PC-9 (cell line): ENCODE results near the gene ZNF581. TPM values are rescaled to one million over a fixed set of nuclear protein-coding genes. Genes with fewer than 3 reads are reported as not detected.

Experiments
- BruUV-seq: library from RNA; stranded (reverse); fragments of 400-500 nt; replicated peaks from 2 replicates; lab custom pipeline; 2021; lab: Mats Ljungman, UMichigan
- CTCF ChIA-PET: fragments of 300-600 bp; sonication (Branson Sonifier 250); formaldehyde crosslinking; loops from one replicate; lab custom pipeline; 2022; ENCODE audit warnings: antibody characterized with exemption; lab: Charles Lee
- POLR2A ChIA-PET: fragments of 300-600 bp; sonication (Branson Sonifier 250); formaldehyde crosslinking; loops from one replicate; lab custom pipeline; 2022; ENCODE audit warnings: antibody characterized with exemption; ENCODE audit not compliant: unreplicated experiment; lab: Charles Lee
- DNase-seq, 2 experiments: peaks; one replicate each; pipeline versions ENCODE4 v3.0.0 to v3.0.0-alpha.2; 2015 to 2022; ENCODE audit warnings: mixed read lengths in 1 of 2
- H2AFZ ChIP-seq: fragments of 200-600 bp; sonication (generic); 2 replicates; pipeline ENCODE4 v1.8.1; 2017; ENCODE audit warnings: antibody characterized with exemption
- H3F3A ChIP-seq: fragments of 200-600 bp; sonication (generic); 2 replicates; pipeline ENCODE4 v1.8.1; 2017; ENCODE audit warnings: antibody characterized with exemption, mild to moderate bottlenecking, low read depth; ENCODE audit not compliant: insufficient read depth
- H3K27ac ChIP-seq: fragments of 200-600 bp; sonication (generic); 2 replicates; pipeline ENCODE4 v1.6.1; 2016; ENCODE audit warnings: mixed run types
- H3K27me3 ChIP-seq: fragments of 200-600 bp; sonication (generic); 2 replicates; pipeline ENCODE4 v1.6.1; 2016; ENCODE audit warnings: low read depth, mixed run types; ENCODE audit not compliant: insufficient read depth
- H3K36me3 ChIP-seq: fragments of 200-600 bp; sonication (generic); 2 replicates; pipeline ENCODE4 v1.6.1; 2016; ENCODE audit warnings: low read depth, mixed run types
- H3K4me1 ChIP-seq: fragments of 200-600 bp; sonication (generic); replicated peaks from 2 replicates; pipeline ENCODE4 v1.6.1; 2016; ENCODE audit warnings: mixed run types; ENCODE audit not compliant: insufficient read depth
- H3K4me2 ChIP-seq: fragments of 200-600 bp; sonication (generic); 2 replicates; pipeline ENCODE4 v1.6.1; 2017; ENCODE audit warnings: mixed run types
- H3K4me3 ChIP-seq: fragments of 200-600 bp; sonication (generic); 2 replicates; pipeline ENCODE4 v1.6.1; 2016; ENCODE audit warnings: mixed run types
- H3K79me2 ChIP-seq: fragments of 200-600 bp; sonication (generic); 2 replicates; pipeline ENCODE4 v1.6.1; 2017; ENCODE audit warnings: low read depth, mixed run types
- H3K9me2 ChIP-seq: fragments of 200-600 bp; sonication (generic); 2 replicates; pipeline ENCODE4 v1.8.1; 2017; ENCODE audit warnings: mild to moderate bottlenecking; ENCODE audit not compliant: insufficient read depth
- H3K9me3 ChIP-seq: fragments of 200-600 bp; sonication (generic); 2 replicates; pipeline ENCODE4 v1.8.1; 2016; ENCODE audit warnings: low read depth; ENCODE audit not compliant: insufficient read depth
- H4K20me1 ChIP-seq: fragments of 200-600 bp; sonication (generic); 2 replicates; pipeline ENCODE4 v1.8.1; 2017; ENCODE audit not compliant: insufficient read depth
- EZH2 ChIP-seq: fragments of 200-600 bp; sonication (generic); IDR thresholded peaks from 2 replicates; pipeline ENCODE4 v1.8.0; 2017; ENCODE audit warnings: antibody characterized with exemption, low read depth
- intact Hi-C: fragments of 100-400 bp; cut with micrococcal nuclease; formaldehyde crosslinking; loops from one replicate; pipeline ENCODE4 v1.10.0; 2022; ENCODE audit not compliant: unreplicated experiment
- total RNA-seq: library from RNA; stranded (reverse); gene quantifications from 2 replicates; pipeline ENCODE4 v1.2.3, GENCODE V29; 2021
- TF ChIP-seq, protein P1 (sequence below): fragments of 200-600 bp; sonication (generic); conservative IDR thresholded peaks from 2 replicates; pipeline ENCODE4 v1.6.1; 2017; ENCODE audit warnings: mixed run types, antibody characterized with exemption, mild to moderate bottlenecking, moderate library complexity

ZNF581 gene
- total RNA-seq, 1 experiment from 2014 or later: 53.5 TPM

DNA sequence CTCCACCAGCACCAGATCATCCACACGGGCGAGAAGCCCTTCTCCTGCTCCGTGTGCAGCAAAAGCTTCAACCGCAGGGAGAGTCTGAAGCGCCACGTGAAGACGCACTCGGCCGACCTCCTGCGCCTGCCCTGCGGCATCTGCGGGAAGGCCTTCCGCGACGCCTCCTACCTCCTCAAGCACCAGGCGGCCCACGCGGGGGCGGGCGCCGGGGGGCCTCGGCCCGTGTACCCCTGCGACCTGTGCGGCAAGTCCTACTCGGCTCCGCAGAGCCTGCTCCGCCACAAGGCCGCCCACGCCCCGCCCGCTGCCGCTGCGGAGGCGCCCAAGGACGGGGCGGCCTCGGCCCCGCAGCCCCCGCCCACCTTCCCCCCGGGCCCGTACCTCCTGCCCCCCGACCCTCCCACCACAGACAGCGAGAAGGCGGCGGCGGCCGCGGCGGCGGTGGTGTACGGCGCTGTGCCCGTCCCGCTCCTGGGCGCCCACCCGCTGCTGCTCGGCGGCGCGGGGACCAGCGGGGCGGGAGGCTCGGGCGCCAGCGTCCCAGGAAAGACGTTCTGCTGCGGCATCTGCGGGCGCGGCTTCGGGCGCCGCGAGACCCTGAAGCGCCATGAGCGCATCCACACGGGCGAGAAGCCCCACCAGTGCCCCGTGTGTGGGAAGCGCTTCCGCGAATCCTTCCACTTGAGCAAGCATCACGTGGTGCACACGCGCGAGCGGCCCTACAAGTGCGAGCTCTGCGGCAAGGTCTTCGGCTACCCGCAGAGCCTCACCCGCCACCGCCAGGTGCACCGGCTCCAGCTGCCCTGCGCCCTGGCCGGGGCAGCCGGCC is 28.5 kb upstream of the ZNF581 start:
- TF ChIP-seq EZH2: no peak
- TF ChIP-seq, protein P1, sequence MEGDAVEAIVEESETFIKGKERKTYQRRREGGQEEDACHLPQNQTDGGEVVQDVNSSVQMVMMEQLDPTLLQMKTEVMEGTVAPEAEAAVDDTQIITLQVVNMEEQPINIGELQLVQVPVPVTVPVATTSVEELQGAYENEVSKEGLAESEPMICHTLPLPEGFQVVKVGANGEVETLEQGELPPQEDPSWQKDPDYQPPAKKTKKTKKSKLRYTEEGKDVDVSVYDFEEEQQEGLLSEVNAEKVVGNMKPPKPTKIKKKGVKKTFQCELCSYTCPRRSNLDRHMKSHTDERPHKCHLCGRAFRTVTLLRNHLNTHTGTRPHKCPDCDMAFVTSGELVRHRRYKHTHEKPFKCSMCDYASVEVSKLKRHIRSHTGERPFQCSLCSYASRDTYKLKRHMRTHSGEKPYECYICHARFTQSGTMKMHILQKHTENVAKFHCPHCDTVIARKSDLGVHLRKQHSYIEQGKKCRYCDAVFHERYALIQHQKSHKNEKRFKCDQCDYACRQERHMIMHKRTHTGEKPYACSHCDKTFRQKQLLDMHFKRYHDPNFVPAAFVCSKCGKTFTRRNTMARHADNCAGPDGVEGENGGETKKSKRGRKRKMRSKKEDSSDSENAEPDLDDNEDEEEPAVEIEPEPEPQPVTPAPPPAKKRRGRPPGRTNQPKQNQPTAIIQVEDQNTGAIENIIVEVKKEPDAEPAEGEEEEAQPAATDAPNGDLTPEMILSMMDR: no peak
- H3K36me3 ChIP-seq: peaks cover 3% of the 10 kb centered on the region; the same call in 1 of the 2 replicates

DNA sequence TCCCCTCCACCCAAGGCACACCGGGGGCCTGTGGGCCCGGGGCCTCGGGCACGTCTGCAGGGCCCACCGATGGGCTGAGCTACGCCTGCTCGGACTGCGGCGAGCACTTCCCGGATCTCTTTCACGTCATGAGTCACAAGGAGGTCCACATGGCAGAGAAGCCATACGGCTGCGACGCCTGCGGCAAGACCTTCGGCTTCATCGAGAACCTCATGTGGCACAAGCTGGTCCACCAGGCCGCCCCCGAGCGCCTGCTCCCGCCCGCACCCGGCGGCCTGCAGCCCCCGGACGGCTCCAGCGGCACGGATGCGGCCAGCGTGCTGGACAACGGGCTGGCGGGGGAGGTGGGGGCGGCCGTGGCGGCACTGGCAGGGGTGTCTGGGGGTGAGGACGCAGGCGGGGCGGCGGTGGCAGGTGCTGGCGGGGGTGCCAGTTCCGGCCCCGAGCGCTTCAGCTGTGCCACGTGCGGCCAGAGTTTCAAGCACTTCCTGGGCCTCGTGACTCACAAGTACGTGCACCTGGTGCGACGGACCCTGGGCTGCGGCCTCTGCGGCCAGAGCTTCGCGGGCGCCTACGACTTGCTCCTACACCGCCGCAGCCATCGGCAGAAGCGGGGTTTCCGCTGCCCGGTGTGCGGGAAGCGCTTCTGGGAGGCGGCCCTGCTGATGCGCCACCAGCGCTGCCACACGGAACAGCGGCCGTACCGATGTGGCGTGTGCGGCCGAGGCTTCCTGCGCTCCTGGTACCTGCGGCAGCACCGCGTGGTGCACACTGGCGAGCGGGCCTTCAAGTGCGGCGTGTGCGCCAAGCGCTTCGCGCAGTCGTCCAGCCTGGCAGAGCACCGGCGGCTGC is 27.7 kb upstream of the ZNF581 start:
- ChIA-PET CTCF (no interaction called here), POLR2A (no interaction called here)
- H3K4me3 ChIP-seq: no peak overlapping the region
- TF ChIP-seq EZH2: no peak
- TF ChIP-seq, protein P1: no peak
- no peak overlapping the region for H3K27ac ChIP-seq
- H3K4me1 ChIP-seq: no peaks in the 10 kb centered on the region
- intact Hi-C loops: no loop called here
- DNase-seq: peak in 1 of 2 experiments; percentile 30
- H3K36me3 ChIP-seq: peaks cover 3% of the 10 kb centered on the region; the same call in 1 of the 2 replicates
- BruUV-seq: no TSS peak
- no peak overlapping the region for H3K4me2 ChIP-seq
- no peak overlapping the region for H2AFZ ChIP-seq
- H3K79me2 ChIP-seq: no peaks in the 10 kb centered on the region
- no peaks in the 10 kb centered on the region for H3K9me3 ChIP-seq
- H3K27me3 ChIP-seq: no peaks in the 10 kb centered on the region
- peaks cover 39% of the 10 kb centered on the region for H3F3A ChIP-seq
- H3K9me2 ChIP-seq: no peaks in the 10 kb centered on the region
- peaks cover 14% of the 10 kb centered on the region for H4K20me1 ChIP-seq

More for the DNA sequence above, 28.5 kb upstream of the ZNF581 start:
- Histone ChIP-seq H3K27ac (no peak overlapping the region), H3K4me3 (no peak overlapping the region), H3K9me3 (no peaks in the 10 kb centered on the region), H3K4me2 (no peak overlapping the region), H3F3A (peaks cover 35% of the 10 kb centered on the region; the same call in 1 of the 2 replicates), H3K4me1 (no peaks in the 10 kb centered on the region), H2AFZ (no peak overlapping the region), H3K9me2 (no peaks in the 10 kb centered on the region), H4K20me1 (peaks cover 21% of the 10 kb centered on the region), H3K27me3 (no peaks in the 10 kb centered on the region), H3K79me2 (peaks cover 4% of the 10 kb centered on the region; the same call in 1 of the 2 replicates)
- DNase-seq: no peak
- CTCF ChIA-PET: no interaction called here
- no TSS peak for BruUV-seq
- intact Hi-C loops: no loop called here
- POLR2A ChIA-PET: no interaction called here

DNA sequence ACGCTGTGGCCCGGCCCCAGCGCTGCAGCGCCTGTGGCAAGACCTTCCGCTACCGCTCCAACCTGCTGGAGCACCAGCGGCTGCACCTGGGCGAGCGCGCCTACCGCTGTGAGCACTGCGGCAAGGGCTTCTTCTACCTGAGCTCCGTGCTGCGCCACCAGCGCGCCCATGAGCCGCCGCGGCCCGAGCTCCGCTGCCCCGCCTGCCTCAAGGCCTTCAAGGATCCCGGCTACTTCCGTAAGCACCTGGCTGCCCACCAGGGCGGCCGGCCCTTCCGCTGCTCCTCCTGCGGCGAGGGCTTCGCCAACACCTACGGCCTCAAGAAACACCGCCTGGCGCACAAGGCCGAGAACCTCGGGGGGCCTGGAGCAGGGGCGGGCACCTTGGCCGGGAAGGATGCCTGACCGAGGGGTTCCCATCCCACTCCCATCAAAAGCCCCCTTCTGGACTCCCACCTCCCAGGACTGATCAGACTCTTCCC is 27.0 kb upstream of the ZNF581 start:
- no peak overlapping the region for H2AFZ ChIP-seq
- intact Hi-C loops: no loop called here
- CTCF ChIA-PET: no interaction called here
- no peak overlapping the region for H3K4me2 ChIP-seq
- peaks cover 14% of the 10 kb centered on the region for H4K20me1 ChIP-seq
- peaks cover 39% of the 10 kb centered on the region for H3F3A ChIP-seq
- POLR2A ChIA-PET: interaction anchor here (0.5 kb wide), 1 partner anchor 11 kb away, joined by 4 read pairs; the partner anchor contains the start of gene ZNF865
- H3K9me3 ChIP-seq: no peaks in the 10 kb centered on the region
- no peak overlapping the region for H3K27ac ChIP-seq
- no peaks in the 10 kb centered on the region for H3K4me1 ChIP-seq
- no TSS peak for BruUV-seq
- H3K36me3 ChIP-seq: peaks cover 3% of the 10 kb centered on the region; the same call in 1 of the 2 replicates
- no peak overlapping the region for H3K4me3 ChIP-seq
- DNase-seq: no peak
- H3K27me3 ChIP-seq: no peaks in the 10 kb centered on the region
- TF ChIP-seq, protein P1: no peak
- no peak for TF ChIP-seq EZH2
- no peaks in the 10 kb centered on the region for H3K79me2 ChIP-seq
- no peaks in the 10 kb centered on the region for H3K9me2 ChIP-seq
